ENCODE data around the gene FGFR4.

FGFR4 gene

DNA sequence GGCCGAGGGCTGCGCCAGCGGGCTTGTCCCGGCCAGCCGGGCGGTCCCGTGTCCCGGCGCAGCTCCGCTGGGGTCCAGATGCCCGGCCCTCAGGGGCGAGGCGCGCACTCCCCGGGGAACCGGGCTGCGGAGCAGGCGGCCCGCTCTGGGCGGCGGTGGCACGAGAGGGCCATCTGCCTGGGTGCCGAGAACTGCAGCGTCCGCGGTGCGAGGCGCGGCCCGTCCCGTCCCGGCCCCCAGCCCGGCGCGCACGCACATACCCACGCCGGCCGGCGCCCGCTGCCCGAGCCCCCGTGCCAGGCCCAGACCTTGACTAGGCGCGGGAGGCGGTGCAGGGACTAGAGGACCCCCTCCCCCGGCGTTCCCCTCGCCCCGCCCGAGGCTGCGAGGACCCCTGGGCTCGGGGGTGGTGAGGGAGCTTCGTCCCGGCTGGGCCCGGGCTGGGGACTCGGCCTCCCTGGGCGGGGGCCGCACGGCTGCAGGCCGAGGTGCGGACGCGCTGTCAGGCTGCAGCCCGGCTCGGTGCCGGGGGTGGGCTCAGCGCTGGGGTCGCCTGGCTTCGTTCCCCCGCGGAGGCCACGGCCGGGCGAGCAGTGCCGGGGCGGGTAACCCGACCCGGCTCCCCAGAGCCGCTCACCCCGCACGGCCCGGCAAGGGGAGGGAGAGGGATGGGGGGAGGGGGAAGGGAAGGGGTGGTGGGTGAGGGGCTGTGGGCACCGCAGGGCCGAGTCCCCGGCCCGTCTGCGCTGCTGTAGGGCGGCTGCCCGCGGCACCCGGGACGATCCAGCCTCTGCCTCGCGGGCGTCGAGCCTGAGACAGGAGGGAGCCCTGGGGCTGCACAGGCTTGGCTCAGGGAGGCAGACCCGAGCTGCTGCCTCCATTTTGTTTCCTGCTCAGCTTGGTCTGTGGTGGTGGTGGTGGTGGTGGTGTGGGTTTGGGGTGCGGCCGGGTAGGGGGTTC, 45.7 kb downstream of the FGFR4 start:
- DNase-seq (ENCODE audit: low read depth) = no peak

DNA sequence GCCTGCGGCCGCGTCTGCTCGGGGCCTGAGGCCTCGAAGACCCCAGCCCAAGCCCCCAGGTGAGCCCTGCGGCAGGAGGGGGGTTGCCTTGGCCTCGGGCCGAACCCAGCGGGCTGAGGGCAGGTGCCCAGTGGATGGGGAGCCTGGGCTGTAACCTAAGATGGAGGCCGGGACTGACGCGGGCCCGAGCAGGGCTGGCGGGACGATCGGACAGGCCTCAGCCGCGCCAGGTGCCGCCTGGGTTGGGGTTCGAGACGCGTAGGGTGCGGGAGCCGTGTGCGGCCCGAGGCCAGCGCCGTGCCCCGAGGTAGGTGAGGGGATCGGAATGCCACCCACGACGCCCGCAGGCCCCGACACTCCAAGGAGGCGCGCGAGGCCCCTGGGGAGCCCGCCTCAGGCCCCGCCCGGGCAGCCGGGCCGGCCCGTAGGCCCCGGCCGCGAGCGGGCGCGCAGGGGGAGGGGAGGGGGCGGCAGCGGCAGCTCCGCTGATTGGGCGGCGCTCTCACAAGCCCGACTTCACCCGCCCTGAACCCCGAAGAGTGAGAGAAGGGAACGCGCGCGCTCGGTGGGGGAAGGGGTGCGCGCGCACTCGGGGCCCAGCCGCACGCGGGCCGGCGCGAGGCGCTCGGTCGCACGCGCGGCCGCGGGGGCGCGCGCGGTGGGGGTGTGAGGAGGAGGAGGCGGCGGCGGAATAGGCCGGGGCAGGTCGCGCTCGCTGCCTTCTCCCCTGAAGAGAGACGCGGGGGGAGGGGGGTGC, 46.6 kb downstream of the FGFR4 start, which contains the start of gene NSD1:
Gene NSD1 (plus strand): TSS at position 678 of the 757 bp plus-strand sequence. CDS start 1,331 bp downstream, outside the sequence.
- DNase-seq (ENCODE audit: low read depth) = peak; percentile 88

DNA sequence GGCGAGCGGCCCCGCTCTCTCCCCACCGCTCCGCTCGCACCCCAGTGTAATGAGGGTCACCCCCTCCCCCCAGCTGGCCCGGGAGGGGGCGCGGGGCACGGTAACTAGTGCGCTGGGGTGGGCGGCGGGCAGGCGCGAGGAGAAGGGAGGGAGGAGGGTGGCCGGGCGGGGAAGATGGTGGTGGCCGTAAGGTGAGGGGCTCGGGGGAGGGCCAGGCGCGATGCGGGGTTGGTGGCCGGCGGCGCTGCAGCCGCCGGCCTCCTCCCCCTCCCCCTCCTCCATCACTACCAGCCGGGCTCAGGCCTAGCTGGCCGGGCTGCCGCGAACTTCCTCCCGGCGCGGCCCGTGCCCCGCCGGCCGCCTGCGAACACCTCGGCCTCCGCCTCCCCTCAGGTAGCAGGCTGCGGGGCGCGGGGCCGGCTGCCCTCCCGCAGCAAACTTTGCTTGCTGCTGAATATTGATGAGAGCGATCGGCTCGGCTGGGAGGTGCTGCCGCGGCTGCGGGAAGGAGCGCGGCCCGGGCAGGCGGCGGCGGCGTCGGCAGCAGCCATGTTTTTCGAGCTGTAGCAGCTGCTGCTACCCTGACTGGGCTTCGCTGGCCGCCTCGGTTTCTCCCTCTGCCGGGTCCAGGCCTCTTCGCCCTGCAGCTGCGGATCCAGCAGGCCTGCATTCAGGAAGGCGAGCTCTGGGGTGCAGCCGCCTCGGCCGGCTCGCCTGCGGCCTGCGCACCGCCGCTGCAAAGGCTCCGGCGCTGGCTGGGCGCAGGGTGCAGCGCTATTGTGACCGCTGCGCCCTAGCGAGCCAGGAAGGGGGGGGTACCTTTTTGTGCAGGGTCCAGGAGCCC, 47.4 kb downstream of the FGFR4 start:
- peak; percentile 66 for DNase-seq (ENCODE audit: low read depth)

DNA sequence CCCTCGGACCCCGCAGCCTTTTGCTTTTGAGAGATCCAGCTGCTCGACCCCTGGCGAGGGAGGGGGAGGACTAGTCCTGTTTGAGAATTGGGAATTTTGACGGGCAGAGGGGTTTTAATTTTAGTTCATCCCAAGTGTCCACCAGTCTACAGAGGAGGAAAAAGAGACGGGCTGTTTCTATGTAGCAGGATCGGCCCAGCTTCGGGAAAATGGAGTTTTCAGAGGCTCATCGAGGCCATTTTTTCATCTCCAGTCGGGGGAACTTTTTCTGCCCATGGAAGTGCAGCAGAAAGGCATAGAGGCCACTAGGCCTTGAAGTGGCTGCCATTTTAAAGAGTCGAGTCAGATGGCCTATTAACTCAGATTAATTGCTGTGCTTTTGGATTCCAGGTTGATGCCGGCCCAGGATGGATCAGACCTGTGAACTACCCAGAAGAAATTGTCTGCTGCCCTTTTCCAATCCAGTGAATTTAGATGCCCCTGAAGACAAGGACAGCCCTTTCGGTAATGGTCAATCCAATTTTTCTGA, 48.0 kb downstream of the FGFR4 start:
- peak; percentile 31 for DNase-seq (ENCODE audit: low read depth)

DNA sequence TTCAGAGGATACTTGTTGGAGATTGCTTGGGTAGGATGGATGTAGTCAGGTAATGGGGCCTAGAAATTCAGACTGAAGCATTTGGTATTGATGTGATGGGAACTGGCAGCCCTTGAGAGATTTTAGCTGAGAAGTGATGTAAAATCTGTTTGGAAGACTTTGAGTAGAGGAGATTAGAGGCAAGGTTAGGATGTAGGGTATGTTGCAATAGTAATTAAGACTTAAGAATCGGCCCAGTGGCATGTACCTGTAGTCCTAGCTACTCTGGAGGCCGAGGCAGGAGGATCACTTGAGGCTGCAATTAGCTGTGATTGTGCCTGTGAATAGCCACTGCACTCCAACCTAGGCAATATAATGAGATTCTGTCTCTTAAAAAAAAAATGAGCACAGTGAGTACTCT, 53.6 kb downstream of the FGFR4 start:
- no peak for DNase-seq (ENCODE audit: low read depth)

DNA sequence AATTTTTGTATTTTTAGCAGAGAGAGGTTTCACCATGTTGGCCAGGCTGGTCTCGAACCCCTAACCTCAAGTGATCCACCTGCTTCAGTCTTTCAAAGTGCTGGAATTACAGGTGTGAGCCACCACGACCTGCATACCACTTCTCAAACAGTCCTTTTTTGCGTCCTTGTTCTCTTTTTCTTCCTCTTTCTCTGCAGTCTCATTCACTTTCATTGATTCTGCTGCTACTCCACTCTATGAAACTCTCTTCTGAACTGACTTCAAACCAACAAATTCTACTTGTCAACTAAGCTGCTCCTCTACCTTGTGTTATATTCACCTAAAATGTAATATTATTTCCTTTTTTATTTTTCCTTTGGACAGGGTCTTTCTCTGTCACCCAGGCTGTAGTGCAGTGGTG, 54.8 kb downstream of the FGFR4 start:
- DNase-seq (ENCODE audit: low read depth) = no peak

DNA sequence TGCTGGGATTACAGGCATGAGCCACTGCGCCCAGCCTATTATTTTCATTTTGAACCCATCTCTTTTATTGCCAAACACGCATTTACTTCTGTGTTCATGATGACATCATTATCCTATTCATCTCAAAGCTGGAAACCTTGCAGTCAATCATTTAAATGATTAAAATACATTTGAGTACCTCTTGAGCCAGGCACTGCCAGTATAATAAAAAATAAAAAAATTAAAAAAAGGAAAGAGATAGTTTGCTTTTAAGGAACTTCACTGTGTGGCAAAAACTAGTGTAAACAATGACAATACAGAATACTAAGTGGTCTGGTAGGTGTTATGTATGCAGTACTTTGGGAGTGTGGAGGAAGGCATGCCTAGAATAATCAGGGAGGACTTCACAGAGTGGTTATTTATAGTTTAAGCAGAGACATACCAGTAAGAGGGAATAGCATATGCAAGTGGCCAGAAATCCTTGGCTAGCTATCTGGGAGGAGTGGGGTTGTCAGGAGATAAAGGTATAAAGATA, 55.4 kb downstream of the FGFR4 start:
- no peak for DNase-seq (ENCODE audit: low read depth)

DNA sequence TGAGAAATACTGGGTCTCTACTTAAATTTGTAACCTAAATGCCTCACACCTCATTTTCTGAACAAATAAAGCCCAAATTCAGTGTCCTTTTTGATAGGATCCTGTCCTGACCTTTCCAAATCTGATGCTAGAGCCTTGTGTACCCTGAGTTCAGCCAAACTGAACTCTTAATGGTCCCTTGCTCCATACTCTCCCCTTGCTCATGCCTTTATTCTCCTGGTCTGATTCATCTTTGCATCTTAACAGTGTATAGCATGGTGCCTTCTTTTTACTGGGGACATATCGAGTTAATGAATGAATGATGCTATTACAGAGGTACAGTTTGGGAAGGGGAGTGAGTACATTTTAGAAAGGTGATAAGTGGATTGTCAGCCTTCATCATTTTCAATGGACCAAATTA, 56.1 kb downstream of the FGFR4 start:
- DNase-seq (ENCODE audit: low read depth) = no peak

DNA sequence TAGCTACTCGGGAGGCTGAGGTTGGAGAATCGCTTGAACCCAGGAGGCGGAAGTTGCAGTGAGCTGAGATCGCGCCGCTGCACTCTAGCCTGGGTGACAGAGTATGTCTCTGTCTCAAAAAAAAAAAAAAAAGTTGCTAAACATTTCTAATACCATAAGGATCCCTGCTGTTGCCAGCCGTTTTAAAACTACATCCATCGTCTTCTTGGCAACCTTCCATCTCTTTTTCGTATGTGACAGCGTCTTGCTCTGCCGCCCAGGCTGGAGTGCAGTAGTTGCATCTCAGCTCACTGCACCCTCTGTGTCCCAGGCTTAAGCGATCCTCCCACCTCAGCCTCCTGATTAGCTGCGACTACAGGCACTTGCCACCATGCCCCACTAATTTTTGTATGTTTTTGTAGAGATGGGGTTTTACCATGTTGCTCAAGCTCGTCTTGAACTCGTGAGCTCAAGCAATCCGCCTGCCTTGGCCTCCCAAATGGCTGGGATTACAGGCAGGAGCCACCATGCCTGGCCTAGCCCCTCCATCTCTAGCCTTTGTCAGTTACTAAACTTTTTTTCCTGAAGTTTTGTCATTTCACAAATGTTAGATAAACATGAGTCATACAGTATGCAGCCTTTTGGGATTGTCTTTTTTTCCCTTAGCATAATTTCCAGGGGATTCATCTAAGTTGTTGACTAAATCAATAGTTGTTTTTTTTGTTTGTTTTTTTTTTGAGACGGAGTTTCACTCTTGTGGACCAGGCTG, 60.4 kb downstream of the FGFR4 start:
- DNase-seq (ENCODE audit: low read depth) = peak; percentile 62
